WTC11 (cell line): ENCODE results near the gene MCF2L. TPM values are rescaled to one million over a fixed set of nuclear protein-coding genes. Genes with fewer than 3 reads are reported as not detected.

Experiments used
- ATAC-seq: fragments of 200-7000 bp; cut with Tn5 transposase; 2 replicates; pipeline ENCODE4 v1.10.0; 2021; ENCODE audit warnings: mild to moderate bottlenecking, moderate library complexity
- CTCF ChIA-PET: fragments of 300-600 bp; sonication (Branson Sonifier 250); formaldehyde crosslinking; loops from one replicate; lab custom pipeline; 2021; ENCODE audit warnings: antibody characterized with exemption; lab: Charles Lee
- POLR2A ChIA-PET: fragments of 350-600 bp; sonication (Branson Sonifier 250); formaldehyde crosslinking; loops from one replicate; lab custom pipeline; 2021; ENCODE audit warnings: antibody characterized with exemption; lab: Charles Lee
- DNase-seq: peaks from one replicate; pipeline ENCODE4 v3.0.0; 2021; ENCODE audit warnings: low spot score
- H3K27ac Mint-ChIP-seq: 2 replicates; pipeline ENCODE4 v1.8.0; 2021; ENCODE audit warnings: mixed read lengths
- H3K27me3 Mint-ChIP-seq: 2 replicates; pipeline ENCODE4 v1.8.0; 2021; ENCODE audit warnings: low read depth, mild to moderate bottlenecking, moderate library complexity, mixed read lengths
- H3K36me3 Mint-ChIP-seq: 2 replicates; pipeline ENCODE4 v1.8.0; 2021; ENCODE audit warnings: mixed read lengths
- H3K4me1 Mint-ChIP-seq: 2 replicates; pipeline ENCODE4 v1.8.0; 2022; ENCODE audit warnings: mixed read lengths
- H3K4me3 Mint-ChIP-seq: 2 replicates; pipeline ENCODE4 v1.8.0; 2021; ENCODE audit warnings: mild to moderate bottlenecking, moderate library complexity, mixed read lengths
- H3K9me3 Mint-ChIP-seq: 2 replicates; pipeline ENCODE4 v1.8.0; 2021; ENCODE audit warnings: mixed read lengths
- AR ChIP-seq: fragments of 250-450 bp; sonication (Bioruptor Pico); IDR thresholded peaks from 2 replicates; pipeline ENCODE4 v1.9.0; 2021; ENCODE audit warnings: mild to moderate bottlenecking
- CREM ChIP-seq: sonication (generic); formaldehyde crosslinking; IDR thresholded peaks from 2 replicates; pipeline ENCODE4 v1.8.1; 2022; ENCODE audit warnings: mild to moderate bottlenecking, missing genetic modification reagents, moderate library complexity
- E2F1 ChIP-seq: sonication (generic); formaldehyde crosslinking; IDR thresholded peaks from 2 replicates; pipeline ENCODE4 v1.8.0; 2022; ENCODE audit warnings: mild to moderate bottlenecking, missing genetic modification reagents
- FOXP4 ChIP-seq: sonication (generic); formaldehyde crosslinking; IDR thresholded peaks from 2 replicates; pipeline ENCODE4 v1.8.0; 2022; ENCODE audit warnings: mild to moderate bottlenecking, missing genetic modification reagents
- PRDM15 ChIP-seq: sonication (generic); formaldehyde crosslinking; IDR thresholded peaks from 2 replicates; pipeline ENCODE4 v1.8.0; 2022; ENCODE audit warnings: missing genetic modification reagents
- RORB ChIP-seq: fragments of 250-450 bp; sonication (Bioruptor Pico); IDR thresholded peaks from 2 replicates; pipeline ENCODE4 v1.9.0; 2021; ENCODE audit warnings: mild to moderate bottlenecking
- SMAD4 ChIP-seq: sonication (generic); formaldehyde crosslinking; IDR thresholded peaks from 2 replicates; pipeline ENCODE4 v1.8.0; 2022; ENCODE audit warnings: mild to moderate bottlenecking, missing genetic modification reagents
- SP1 ChIP-seq: sonication (generic); formaldehyde crosslinking; conservative IDR thresholded peaks from 2 replicates; pipeline ENCODE4 v1.8.1; 2022; ENCODE audit warnings: missing genetic modification reagents
- STAT6 ChIP-seq: sonication (generic); formaldehyde crosslinking; conservative IDR thresholded peaks from 2 replicates; pipeline ENCODE4 v1.8.1; 2023; ENCODE audit warnings: mild to moderate bottlenecking, low read depth, missing genetic modification reagents, moderate library complexity
- ZNF396 ChIP-seq: fragments of 250-450 bp; sonication (Bioruptor Pico); IDR thresholded peaks from 2 replicates; pipeline ENCODE4 v1.8.0; 2021; ENCODE audit warnings: mild to moderate bottlenecking, moderate library complexity, borderline replicate concordance
- ZNF512 ChIP-seq: sonication (generic); formaldehyde crosslinking; IDR thresholded peaks from 2 replicates; pipeline ENCODE4 v1.8.1; 2022; ENCODE audit warnings: missing genetic modification reagents, borderline replicate concordance
- ZSCAN18 ChIP-seq: fragments of 250-450 bp; sonication (Bioruptor Pico); IDR thresholded peaks from 2 replicates; pipeline ENCODE4 v2.1.2; 2022; ENCODE audit warnings: mild to moderate bottlenecking, moderate library complexity
- total RNA-seq: library from RNA; stranded (reverse); gene quantifications from 3 replicates; pipeline ENCODE4 v1.2.3, GENCODE V29; 2021

MCF2L gene
- total RNA-seq, 1 experiment from 2014 or later: 34.8 TPM

- CTCF ChIA-PET: no interaction called here
- Mint-ChIP-seq H3K4me1 (peaks cover 14% of the 10 kb centered on the region), H3K9me3 (peaks cover 20% of the 10 kb centered on the region), H3K27me3 (no peaks in the 10 kb centered on the region), H3K27ac (no peak overlapping the region), H3K36me3 (peaks cover 17% of the 10 kb centered on the region), H3K4me3 (no peak overlapping the region)
- no peak for ATAC-seq
- TF ChIP-seq FOXP4 (CRISPR knock-in tag) (no peak), E2F1 (CRISPR knock-in tag) (no peak), SMAD4 (CRISPR knock-in tag) (no peak), SP1 (CRISPR knock-in tag) (no peak), CREM (CRISPR knock-in tag) (no peak), RORB (no peak), ZSCAN18 (CRISPR knock-in tag) (no peak), PRDM15 (CRISPR knock-in tag) (no peak), ZNF512 (CRISPR knock-in tag) (no peak), STAT6 (CRISPR knock-in tag) (no peak), ZNF396 (CRISPR knock-in tag) (no peak), AR (CRISPR knock-in tag) (no peak)
- POLR2A ChIA-PET: no interaction called here
- DNase-seq: no peak
These were observed 43.0 kb upstream of the MCF2L start for GRCh38 chr13:112926003-112926402.
